PC-9 (cell line): ENCODE data around the gene TRAF3IP1.

Experiments
- EZH2 ChIP-seq: fragments of 200-600 bp; sonication (generic); IDR thresholded peaks from 2 replicates; pipeline ENCODE4 v1.8.0; 2017; ENCODE audit warnings: antibody characterized with exemption, low read depth
- TF ChIP-seq, protein P1 (sequence below): fragments of 200-600 bp; sonication (generic); conservative IDR thresholded peaks from 2 replicates; pipeline ENCODE4 v1.6.1; 2017; ENCODE audit warnings: mixed run types, antibody characterized with exemption, mild to moderate bottlenecking, moderate library complexity

GRCh38 chr2:238431456-238431855, 111.1 kb downstream of the TRAF3IP1 start:
- TF ChIP-seq, protein P1, sequence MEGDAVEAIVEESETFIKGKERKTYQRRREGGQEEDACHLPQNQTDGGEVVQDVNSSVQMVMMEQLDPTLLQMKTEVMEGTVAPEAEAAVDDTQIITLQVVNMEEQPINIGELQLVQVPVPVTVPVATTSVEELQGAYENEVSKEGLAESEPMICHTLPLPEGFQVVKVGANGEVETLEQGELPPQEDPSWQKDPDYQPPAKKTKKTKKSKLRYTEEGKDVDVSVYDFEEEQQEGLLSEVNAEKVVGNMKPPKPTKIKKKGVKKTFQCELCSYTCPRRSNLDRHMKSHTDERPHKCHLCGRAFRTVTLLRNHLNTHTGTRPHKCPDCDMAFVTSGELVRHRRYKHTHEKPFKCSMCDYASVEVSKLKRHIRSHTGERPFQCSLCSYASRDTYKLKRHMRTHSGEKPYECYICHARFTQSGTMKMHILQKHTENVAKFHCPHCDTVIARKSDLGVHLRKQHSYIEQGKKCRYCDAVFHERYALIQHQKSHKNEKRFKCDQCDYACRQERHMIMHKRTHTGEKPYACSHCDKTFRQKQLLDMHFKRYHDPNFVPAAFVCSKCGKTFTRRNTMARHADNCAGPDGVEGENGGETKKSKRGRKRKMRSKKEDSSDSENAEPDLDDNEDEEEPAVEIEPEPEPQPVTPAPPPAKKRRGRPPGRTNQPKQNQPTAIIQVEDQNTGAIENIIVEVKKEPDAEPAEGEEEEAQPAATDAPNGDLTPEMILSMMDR, result no peak
- no peak for TF ChIP-seq EZH2
